GM12874 (cell line): ENCODE results near the gene GLT6D1.

Source experiments
- CTCF ChIP-seq: IDR thresholded peaks from 2 replicates; pipeline ENCODE4 v1.5.1; 2011; ENCODE audit warnings: low read depth, mild to moderate bottlenecking, control low read depth, low read length, moderate library complexity; ENCODE audit not compliant: insufficient read depth

GLT6D1 gene

GRCh38 chr9:135612981-135613910 lies 26.1 kb downstream of the GLT6D1 start:
- no peak for TF ChIP-seq CTCF

GRCh38 chr9:135612437-135612836 lies 26.9 kb downstream of the GLT6D1 start:
- TF ChIP-seq CTCF: no peak

GRCh38 chr9:135611875-135612209 lies 27.5 kb downstream of the GLT6D1 start:
- no peak for TF ChIP-seq CTCF

- TF ChIP-seq CTCF: no peak
Observed at GRCh38 chr9:135611142-135611874, 28.0 kb downstream of the GLT6D1 start.

- no peak for TF ChIP-seq CTCF
Observed at GRCh38 chr9:135610290-135611141, 28.8 kb downstream of the GLT6D1 start.

GRCh38 chr9:135609366-135609955 lies 29.9 kb downstream of the GLT6D1 start:
- no peak for TF ChIP-seq CTCF
